ENCODE measurements around the gene ATP6V0E2.
A peak's percentile ranks its signal among the peaks of the same experiment; 100 is the strongest.

The ATP6V0E2 gene

DNA sequence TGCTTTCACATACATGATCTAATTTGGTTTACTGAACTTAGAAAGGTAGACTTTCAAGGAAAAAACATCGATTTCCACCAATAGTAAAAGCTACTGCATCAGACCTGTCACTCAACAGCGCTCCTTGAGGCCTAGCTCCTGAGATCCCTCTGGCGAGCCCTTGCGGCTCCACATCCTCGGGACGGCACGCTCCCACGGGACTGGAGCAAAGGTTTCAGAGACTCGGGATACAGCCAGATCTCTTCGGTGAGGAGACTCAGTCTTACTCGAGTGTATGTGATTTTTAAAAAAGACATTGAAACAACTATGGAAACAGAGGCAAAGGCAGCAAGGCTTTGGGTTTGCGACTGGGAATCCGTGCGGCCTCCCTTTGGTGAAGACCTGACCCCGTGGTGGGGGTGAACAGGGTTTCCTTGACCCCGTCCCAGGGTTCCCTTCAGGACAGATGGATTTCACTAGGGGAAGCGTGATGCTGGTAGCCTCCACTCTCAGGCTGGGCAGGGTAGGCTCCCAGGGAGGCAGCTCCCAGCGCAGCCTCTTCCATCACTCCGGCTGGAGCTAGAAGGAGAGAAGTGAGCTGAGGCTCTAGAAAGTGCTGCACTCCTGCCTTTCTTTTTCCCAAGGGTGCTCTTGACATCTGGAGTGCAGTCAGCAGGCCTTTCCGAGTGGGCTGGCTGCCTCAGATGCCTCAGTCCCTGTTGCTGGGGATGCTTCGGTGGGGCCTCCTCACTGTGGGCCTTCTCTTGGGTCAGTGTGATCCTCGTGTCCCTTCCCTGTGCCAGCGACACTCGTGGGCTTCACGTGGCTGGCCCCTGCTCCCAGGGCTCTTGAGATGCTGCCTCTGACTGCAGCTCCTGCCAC lies 5.8 kb upstream of the ATP6V0E2 start:
- H3K4me3 ChIP-seq (ENCODE audit: low read length) = no peak overlapping the region
- H3K36me3 ChIP-seq (ENCODE audit: control insufficient read depth, insufficient read depth, low read length) = no peaks in the 10 kb centered on the region
- peaks cover 8% of the 10 kb centered on the region for H3K4me1 ChIP-seq (ENCODE audit: control insufficient read depth, insufficient read depth, low read length)
- H3K27me3 ChIP-seq (ENCODE audit: control insufficient read depth, insufficient read depth, low read length) = no peaks in the 10 kb centered on the region
- no peak overlapping the region for H3K9ac ChIP-seq (ENCODE audit: low read length)
- H3K9me3 ChIP-seq (ENCODE audit: control insufficient read depth, low read length) = no peaks in the 10 kb centered on the region

DNA sequence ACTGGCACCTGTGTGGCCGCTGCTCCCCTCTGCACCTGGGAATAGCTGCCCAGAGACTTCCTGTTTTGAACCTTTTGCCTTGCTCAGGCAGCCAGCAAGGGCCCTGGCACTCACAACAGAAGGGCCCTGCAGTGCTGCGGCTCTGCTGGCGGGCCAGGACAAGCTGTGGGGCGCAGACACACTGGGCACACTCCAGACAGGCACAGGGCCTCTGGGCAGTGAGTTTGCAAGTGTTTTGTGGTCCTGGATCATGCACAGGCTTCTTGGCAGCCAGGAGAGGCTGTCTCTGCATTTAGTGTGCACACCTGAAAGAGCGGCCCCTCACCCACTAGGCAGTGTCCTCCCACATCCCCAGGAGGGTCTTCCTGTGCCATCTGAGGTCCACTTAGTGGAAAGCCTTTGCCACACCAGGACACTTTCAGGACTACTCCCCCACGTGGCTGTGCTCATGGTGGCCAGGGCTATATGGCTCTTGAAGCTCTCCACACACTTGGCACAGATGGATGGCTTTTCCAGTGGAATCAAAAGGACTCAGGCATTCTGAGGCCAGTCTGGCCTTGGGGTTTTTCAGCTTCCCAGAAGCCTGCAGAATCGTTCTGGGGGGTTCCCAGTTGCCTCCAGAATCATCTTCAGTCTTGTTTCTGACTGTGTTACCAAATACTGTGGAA lies 5.0 kb upstream of the ATP6V0E2 start:
- H3K36me3 ChIP-seq (ENCODE audit: control insufficient read depth, insufficient read depth, low read length) = no peaks in the 10 kb centered on the region
- no peaks in the 10 kb centered on the region for H3K27me3 ChIP-seq (ENCODE audit: control insufficient read depth, insufficient read depth, low read length)
- H3K4me3 ChIP-seq (ENCODE audit: low read length) = no peak overlapping the region
- no peaks in the 10 kb centered on the region for H3K9me3 ChIP-seq (ENCODE audit: control insufficient read depth, low read length)
- no peak overlapping the region for H3K9ac ChIP-seq (ENCODE audit: low read length)
- H3K4me1 ChIP-seq (ENCODE audit: control insufficient read depth, insufficient read depth, low read length) = peaks cover 12% of the 10 kb centered on the region

DNA sequence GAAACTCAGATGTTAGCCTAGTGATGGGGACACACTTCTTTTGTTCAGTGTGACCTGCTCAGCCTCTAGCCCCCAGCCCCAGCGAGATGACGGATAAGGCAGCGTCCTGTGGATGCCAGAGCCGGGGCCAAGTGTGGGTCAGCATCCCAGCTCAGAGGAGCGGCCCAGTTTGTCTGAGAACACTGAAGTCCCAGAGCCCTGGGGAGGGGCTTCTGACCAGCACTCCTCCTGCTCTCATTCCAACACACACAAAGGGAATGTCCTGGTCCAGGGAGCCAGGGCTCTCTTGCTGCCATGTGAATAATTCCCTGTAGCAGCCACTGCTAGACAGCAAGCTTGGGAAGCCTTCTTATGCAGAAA lies 4.5 kb upstream of the ATP6V0E2 start:
- H3K4me3 ChIP-seq (ENCODE audit: low read length) = no peak overlapping the region
- no peaks in the 10 kb centered on the region for H3K9me3 ChIP-seq (ENCODE audit: control insufficient read depth, low read length)
- no peaks in the 10 kb centered on the region for H3K36me3 ChIP-seq (ENCODE audit: control insufficient read depth, insufficient read depth, low read length)
- H3K4me1 ChIP-seq (ENCODE audit: control insufficient read depth, insufficient read depth, low read length) = peaks cover 15% of the 10 kb centered on the region
- H3K27me3 ChIP-seq (ENCODE audit: control insufficient read depth, insufficient read depth, low read length) = peaks cover 1% of the 10 kb centered on the region
- H3K9ac ChIP-seq (ENCODE audit: low read length) = no peak overlapping the region

DNA sequence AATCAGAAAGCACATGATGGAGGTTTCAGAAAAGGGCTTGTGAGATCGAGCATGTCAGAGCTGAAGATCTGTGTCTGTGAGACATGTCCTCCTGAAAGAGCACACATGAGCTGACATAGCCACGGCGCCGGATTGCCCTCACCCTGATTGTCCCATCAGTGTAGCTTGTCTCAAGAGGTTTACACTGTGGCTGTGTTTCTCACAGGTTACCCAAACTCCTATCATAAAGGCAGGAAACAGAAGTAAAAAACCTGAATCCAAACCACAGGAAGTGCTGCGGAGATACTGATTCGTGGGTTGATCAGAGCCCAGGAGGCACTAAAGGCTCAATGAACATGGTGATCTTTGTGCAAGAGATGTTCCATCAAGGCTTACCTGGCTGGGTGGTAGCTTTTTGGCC lies 3.9 kb upstream of the ATP6V0E2 start:
- H3K4me3 ChIP-seq (ENCODE audit: low read length) = no peak overlapping the region
- no peaks in the 10 kb centered on the region for H3K36me3 ChIP-seq (ENCODE audit: control insufficient read depth, insufficient read depth, low read length)
- H3K27me3 ChIP-seq (ENCODE audit: control insufficient read depth, insufficient read depth, low read length) = peaks cover 5% of the 10 kb centered on the region
- no peak overlapping the region for H3K9ac ChIP-seq (ENCODE audit: low read length)
- no peaks in the 10 kb centered on the region for H3K9me3 ChIP-seq (ENCODE audit: control insufficient read depth, low read length)
- H3K4me1 ChIP-seq (ENCODE audit: control insufficient read depth, insufficient read depth, low read length) = peaks cover 18% of the 10 kb centered on the region

DNA sequence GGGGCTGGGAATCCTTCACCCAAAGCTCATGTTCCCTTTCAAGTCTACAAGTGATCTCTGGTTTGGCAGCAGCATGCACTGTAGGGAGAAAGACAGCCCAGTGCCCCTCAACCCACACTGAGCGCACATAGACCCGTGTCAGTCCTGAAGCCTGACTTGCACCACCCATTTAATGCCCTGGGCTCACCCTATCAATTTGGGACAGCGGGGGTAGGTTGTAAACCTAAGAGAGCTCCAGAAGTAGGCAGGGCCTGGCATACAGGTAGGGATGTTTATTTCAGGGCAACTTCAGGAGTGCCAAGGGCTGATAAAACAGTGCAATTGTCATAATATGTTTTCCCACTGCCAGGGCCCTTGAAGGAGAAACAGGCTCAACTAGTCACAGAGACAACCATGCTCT lies 3.5 kb upstream of the ATP6V0E2 start:
- no peaks in the 10 kb centered on the region for H3K36me3 ChIP-seq (ENCODE audit: control insufficient read depth, insufficient read depth, low read length)
- H3K27me3 ChIP-seq (ENCODE audit: control insufficient read depth, insufficient read depth, low read length) = peaks cover 5% of the 10 kb centered on the region
- H3K4me3 ChIP-seq (ENCODE audit: low read length) = no peak overlapping the region
- H3K4me1 ChIP-seq (ENCODE audit: control insufficient read depth, insufficient read depth, low read length) = peaks cover 18% of the 10 kb centered on the region
- H3K9me3 ChIP-seq (ENCODE audit: control insufficient read depth, low read length) = no peaks in the 10 kb centered on the region
- no peak overlapping the region for H3K9ac ChIP-seq (ENCODE audit: low read length)

DNA sequence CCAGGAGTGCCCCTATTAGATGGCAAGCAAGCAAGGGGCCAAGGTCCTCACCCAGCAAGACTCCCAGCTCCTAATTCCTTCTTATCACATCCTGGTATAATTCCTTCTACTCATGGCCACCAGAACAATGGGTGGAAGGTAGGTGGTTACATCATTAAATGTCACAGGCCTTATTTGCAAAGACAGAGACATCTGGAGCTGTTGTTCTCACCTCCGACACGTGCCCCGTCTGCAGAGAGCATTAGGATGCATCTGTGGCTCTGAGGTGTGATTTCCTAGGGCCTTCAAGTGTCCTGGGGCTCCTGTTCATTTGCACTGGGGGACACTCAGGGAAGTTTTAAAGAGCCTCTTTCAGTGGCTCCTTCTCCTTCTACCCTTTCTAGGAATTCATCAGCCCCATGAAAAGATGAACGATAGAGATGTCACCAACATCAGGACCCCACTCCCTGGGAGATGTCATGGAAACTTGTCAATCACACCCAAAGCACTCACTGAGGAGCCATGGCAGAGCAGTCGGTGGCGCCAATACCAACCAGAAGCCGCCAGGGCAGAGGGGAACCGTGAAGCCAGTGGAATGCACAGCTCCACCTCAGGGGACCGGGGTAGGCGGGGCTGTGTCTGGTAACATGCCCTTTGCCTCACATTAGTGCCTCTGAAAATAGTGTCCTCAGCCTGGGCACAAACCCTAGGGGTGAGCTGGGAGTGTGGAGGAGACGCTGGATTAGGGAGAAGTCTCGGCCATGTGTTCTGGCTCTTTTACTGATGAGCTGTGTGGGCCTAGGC lies 2.9 kb upstream of the ATP6V0E2 start:
- no peaks in the 10 kb centered on the region for H3K9me3 ChIP-seq (ENCODE audit: control insufficient read depth, low read length)
- H3K4me3 ChIP-seq (ENCODE audit: low read length) = no peak overlapping the region
- peaks cover 5% of the 10 kb centered on the region for H3K27me3 ChIP-seq (ENCODE audit: control insufficient read depth, insufficient read depth, low read length)
- H3K4me1 ChIP-seq (ENCODE audit: control insufficient read depth, insufficient read depth, low read length) = peaks cover 18% of the 10 kb centered on the region
- no peaks in the 10 kb centered on the region for H3K36me3 ChIP-seq (ENCODE audit: control insufficient read depth, insufficient read depth, low read length)
- no peak overlapping the region for H3K9ac ChIP-seq (ENCODE audit: low read length)

DNA sequence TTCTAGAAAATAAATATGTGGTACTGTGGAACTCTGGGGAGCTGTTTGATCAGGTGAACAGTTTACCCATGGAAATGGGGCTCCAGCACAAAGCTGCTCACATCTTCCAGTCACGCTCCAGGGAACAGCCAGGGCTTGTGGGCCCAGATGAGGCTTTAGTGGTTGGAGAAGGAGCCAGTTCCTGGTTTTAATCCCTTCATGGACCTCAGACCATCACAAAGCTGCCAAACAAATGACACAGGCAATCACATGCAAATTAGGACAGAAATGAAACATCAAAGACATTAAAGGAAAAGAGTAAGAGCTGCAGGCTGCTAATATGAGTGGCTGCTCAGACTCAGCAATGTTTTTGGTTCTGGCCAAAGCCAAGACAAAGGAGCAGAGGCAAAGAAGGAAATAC lies 2.2 kb upstream of the ATP6V0E2 start:
- Histone ChIP-seq H3K36me3 (ENCODE audit: control insufficient read depth, insufficient read depth, low read length) (no peaks in the 10 kb centered on the region), H3K9ac (ENCODE audit: low read length) (no peak overlapping the region), H3K27me3 (ENCODE audit: control insufficient read depth, insufficient read depth, low read length) (peaks cover 5% of the 10 kb centered on the region), H3K9me3 (ENCODE audit: control insufficient read depth, low read length) (no peaks in the 10 kb centered on the region), H3K4me1 (ENCODE audit: control insufficient read depth, insufficient read depth, low read length) (peaks cover 18% of the 10 kb centered on the region), H3K4me3 (ENCODE audit: low read length) (no peak overlapping the region)

DNA sequence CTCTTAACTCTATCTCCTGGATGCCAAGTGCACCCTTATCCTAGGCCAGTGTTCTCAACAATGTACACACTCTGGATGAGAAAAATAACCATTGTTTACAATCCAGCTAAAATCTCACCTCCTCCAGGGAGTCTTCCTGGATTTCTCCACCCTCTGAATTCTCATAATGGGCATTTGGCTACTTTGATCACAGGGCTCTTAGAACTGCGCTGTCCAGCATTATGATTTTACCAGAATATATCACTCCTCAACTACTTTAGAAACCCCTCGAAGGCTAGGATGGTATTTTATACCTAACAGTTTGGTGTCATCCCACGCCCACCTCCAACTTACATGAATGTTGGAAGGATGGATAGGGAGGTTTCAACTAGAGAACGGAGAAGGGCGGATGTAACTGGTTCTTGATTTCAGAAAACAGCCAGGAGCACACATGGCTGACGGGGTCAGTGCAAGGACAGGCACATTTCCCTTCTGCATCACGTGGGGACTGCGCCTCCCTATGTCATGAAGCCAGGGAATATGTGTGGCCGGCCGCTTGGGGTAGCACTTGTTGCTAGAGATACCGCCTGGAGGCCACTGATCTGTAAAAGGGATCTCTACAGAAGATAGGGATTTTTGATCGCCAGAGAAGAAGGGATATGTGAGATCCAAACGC lies 1.2 kb upstream of the ATP6V0E2 start:
- Histone ChIP-seq H3K9ac (ENCODE audit: low read length) (peak overlapping the region; percentile 76), H3K9me3 (ENCODE audit: control insufficient read depth, low read length) (no peaks in the 10 kb centered on the region), H3K36me3 (ENCODE audit: control insufficient read depth, insufficient read depth, low read length) (no peaks in the 10 kb centered on the region), H3K27me3 (ENCODE audit: control insufficient read depth, insufficient read depth, low read length) (peaks cover 5% of the 10 kb centered on the region), H3K4me1 (ENCODE audit: control insufficient read depth, insufficient read depth, low read length) (peaks cover 18% of the 10 kb centered on the region), H3K4me3 (ENCODE audit: low read length) (peak overlapping the region; percentile 60)

DNA sequence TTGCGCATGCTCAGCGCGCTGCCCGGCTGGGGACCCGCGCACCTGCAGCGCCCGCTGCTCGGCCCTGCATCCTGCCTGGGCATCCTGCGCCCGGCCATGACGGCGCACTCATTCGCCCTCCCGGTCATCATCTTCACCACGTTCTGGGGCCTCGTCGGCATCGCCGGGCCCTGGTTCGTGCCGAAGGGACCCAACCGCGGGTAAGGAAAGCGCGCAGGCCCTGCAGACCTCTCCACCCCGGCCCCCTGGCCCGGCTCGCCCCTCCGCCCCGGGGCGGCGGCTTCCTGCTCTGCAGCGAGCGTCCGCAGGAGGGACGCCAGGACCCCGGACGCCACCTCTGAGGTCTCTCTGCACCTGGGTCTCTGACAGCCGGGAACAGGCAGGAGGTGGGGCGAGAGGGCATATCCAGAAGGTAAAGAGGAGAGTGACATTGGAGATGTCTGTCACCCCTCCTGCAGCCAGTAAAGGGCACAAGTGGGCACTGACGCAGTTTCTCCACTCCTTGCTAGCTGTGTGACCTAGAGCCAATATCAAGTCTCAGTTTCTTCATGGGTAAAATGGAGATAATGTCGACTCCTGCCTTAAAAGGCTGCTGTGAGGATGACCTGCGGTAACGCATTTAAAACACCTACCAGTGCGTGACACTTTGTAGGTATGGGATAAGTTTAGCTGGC lies 338 bp downstream of the ATP6V0E2 start:
- H3K4me3 ChIP-seq (ENCODE audit: low read length) = peak overlapping the region; percentile 60
- no peaks in the 10 kb centered on the region for H3K36me3 ChIP-seq (ENCODE audit: control insufficient read depth, insufficient read depth, low read length)
- H3K4me1 ChIP-seq (ENCODE audit: control insufficient read depth, insufficient read depth, low read length) = peaks cover 18% of the 10 kb centered on the region
- peaks cover 5% of the 10 kb centered on the region for H3K27me3 ChIP-seq (ENCODE audit: control insufficient read depth, insufficient read depth, low read length)
- no peaks in the 10 kb centered on the region for H3K9me3 ChIP-seq (ENCODE audit: control insufficient read depth, low read length)
- peak overlapping the region; percentile 76 for H3K9ac ChIP-seq (ENCODE audit: low read length)

DNA sequence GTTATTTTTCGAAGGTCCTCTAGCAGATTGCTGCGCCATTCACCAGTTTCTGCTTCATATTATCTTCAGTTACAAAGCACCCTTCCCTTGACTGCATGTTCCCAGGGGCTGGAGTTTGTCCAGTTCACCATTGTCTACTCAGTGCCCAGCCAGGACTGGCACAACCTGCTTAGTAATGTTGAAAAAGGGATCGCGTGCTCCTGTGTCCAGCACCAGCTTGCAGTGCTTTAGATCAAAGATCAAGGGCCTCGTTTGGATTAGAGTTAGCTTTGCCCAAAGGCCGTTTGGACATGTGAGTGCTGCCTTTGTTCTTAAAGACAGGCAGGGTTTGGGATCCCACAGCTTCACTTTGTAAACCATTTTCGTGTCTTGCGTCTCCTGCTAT lies 867 bp downstream of the ATP6V0E2 start:
- peak overlapping the region; percentile 76 for H3K9ac ChIP-seq (ENCODE audit: low read length)
- H3K4me1 ChIP-seq (ENCODE audit: control insufficient read depth, insufficient read depth, low read length) = peaks cover 18% of the 10 kb centered on the region
- no peaks in the 10 kb centered on the region for H3K9me3 ChIP-seq (ENCODE audit: control insufficient read depth, low read length)
- H3K4me3 ChIP-seq (ENCODE audit: low read length) = peak overlapping the region; percentile 60
- H3K36me3 ChIP-seq (ENCODE audit: control insufficient read depth, insufficient read depth, low read length) = no peaks in the 10 kb centered on the region
- peaks cover 5% of the 10 kb centered on the region for H3K27me3 ChIP-seq (ENCODE audit: control insufficient read depth, insufficient read depth, low read length)

DNA sequence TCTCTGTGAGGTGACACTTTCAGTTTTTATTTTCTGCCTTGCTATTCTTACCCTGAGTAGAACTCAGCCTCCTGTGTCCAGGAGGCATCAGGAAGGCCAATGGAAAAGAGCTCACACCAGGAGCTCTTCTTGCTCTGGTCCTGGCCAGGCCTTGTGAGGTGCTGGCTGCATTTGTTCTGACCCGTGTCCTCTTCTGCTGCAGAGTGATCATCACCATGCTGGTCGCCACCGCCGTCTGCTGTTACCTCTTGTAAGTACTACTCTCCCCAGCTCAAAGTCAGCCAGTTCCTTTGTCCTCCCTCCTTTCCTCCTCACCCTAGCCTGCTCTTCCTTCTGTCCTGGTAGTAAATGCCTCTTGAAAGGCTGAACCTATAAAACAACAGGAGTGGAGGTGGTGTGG lies 1.6 kb downstream of the ATP6V0E2 start:
- no peak overlapping the region for H3K9ac ChIP-seq (ENCODE audit: low read length)
- no peaks in the 10 kb centered on the region for H3K36me3 ChIP-seq (ENCODE audit: control insufficient read depth, insufficient read depth, low read length)
- H3K4me3 ChIP-seq (ENCODE audit: low read length) = no peak overlapping the region
- H3K4me1 ChIP-seq (ENCODE audit: control insufficient read depth, insufficient read depth, low read length) = peaks cover 18% of the 10 kb centered on the region
- H3K27me3 ChIP-seq (ENCODE audit: control insufficient read depth, insufficient read depth, low read length) = peaks cover 5% of the 10 kb centered on the region
- no peaks in the 10 kb centered on the region for H3K9me3 ChIP-seq (ENCODE audit: control insufficient read depth, low read length)
